ENCODE results near the gene ITGA3. TPM values are rescaled to one million over a fixed set of nuclear protein-coding genes. Genes with fewer than 3 reads are reported as not detected.

ITGA3 gene
- polyA plus RNA-seq, 1 experiment, result 184 TPM

DNA sequence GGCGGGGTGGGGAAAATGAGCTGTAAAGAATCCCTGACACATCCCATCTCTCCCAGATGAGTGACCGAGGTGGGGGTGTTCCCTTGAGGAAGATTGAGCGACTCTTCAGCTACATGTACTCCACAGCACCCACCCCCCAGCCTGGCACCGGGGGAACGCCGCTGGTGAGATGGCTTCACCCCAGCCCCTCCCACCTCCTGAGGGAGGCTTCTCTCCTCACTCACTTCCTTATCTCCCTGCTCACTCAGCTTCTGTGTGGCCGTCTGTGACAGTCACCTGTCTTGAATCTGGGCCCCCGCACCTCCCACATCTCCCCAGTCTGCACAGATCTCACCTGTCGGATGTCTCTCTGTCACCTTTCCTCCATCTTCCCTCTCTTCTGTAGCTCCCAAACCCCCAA is 52.6 kb downstream of the ITGA3 start:
- DNase-seq (ENCODE audit: low read depth), result no peak
- H3K27me3 ChIP-seq (ENCODE audit: control insufficient read depth, insufficient read depth, low read length), result no peaks in the 10 kb centered on the region
- POLR2A ChIA-PET, result no interaction called here
- no peak overlapping the region for H3K4me3 ChIP-seq (ENCODE audit: low read depth, low read length)
- H3K36me3 ChIP-seq (ENCODE audit: control insufficient read depth, insufficient read depth, low read length), result peaks cover 22% of the 10 kb centered on the region
- TF ChIP-seq, protein P1, sequence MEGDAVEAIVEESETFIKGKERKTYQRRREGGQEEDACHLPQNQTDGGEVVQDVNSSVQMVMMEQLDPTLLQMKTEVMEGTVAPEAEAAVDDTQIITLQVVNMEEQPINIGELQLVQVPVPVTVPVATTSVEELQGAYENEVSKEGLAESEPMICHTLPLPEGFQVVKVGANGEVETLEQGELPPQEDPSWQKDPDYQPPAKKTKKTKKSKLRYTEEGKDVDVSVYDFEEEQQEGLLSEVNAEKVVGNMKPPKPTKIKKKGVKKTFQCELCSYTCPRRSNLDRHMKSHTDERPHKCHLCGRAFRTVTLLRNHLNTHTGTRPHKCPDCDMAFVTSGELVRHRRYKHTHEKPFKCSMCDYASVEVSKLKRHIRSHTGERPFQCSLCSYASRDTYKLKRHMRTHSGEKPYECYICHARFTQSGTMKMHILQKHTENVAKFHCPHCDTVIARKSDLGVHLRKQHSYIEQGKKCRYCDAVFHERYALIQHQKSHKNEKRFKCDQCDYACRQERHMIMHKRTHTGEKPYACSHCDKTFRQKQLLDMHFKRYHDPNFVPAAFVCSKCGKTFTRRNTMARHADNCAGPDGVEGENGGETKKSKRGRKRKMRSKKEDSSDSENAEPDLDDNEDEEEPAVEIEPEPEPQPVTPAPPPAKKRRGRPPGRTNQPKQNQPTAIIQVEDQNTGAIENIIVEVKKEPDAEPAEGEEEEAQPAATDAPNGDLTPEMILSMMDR (IDR thresholded peaks at IDR 0.05; ENCODE audit: insufficient read depth, low read depth, low read length), result no peak
- CTCF ChIA-PET, result interaction anchor here (0.9 to 2.1 kb wide), 7 partner anchors 8 to 189 kb away, joined by 3 to 8 read pairs (median 4); no protein-coding TSS in a partner anchor

DNA sequence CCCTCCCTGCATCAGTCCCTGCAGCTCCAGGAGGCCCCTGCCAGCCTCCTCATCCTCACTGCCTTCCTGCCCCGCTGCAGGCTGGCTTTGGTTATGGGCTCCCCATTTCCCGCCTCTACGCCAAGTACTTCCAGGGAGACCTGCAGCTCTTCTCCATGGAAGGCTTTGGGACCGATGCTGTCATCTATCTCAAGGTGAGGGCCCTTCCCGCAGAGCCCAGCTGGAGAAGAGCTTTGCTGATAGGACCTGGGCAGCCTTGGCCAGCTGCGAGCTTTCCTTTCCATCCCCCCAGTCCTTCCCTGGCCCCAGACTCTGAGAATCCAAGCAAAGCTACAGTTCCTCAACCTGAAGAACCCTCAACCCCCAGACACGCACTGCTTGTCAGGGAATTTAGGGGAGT is 53.3 kb downstream of the ITGA3 start:
- TF ChIP-seq, protein P1 (IDR thresholded peaks at IDR 0.05; ENCODE audit: insufficient read depth, low read depth, low read length), result no peak
- H3K36me3 ChIP-seq (ENCODE audit: control insufficient read depth, insufficient read depth, low read length), result peaks cover 24% of the 10 kb centered on the region
- no peak overlapping the region for H3K4me3 ChIP-seq (ENCODE audit: low read depth, low read length)
- ChIA-PET CTCF (interaction anchor here (1.1 to 2.1 kb wide), 4 partner anchors 8 to 111 kb away, joined by 3 to 8 read pairs (median 4); partner anchors contain the start of gene PDK2), POLR2A (no interaction called here)
- no peak for DNase-seq (ENCODE audit: low read depth)
- H3K27me3 ChIP-seq (ENCODE audit: control insufficient read depth, insufficient read depth, low read length), result no peaks in the 10 kb centered on the region

DNA sequence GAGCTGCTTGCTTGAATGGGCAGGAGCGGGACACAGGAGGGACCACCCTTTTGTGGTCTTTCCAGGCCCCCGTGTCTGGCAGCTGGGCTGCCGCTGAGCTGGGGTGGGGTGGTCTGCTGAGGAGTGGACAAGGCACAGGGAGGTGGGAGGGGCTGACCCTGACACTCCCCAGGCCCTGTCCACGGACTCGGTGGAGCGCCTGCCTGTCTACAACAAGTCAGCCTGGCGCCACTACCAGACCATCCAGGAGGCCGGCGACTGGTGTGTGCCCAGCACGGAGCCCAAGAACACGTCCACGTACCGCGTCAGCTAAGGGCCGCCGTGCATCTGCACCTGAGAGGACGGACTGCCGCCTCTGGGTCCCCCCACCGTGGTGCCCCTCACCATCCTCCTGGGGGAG is 53.9 kb downstream of the ITGA3 start:
- Histone ChIP-seq H3K27me3 (ENCODE audit: control insufficient read depth, insufficient read depth, low read length) (no peaks in the 10 kb centered on the region), H3K36me3 (ENCODE audit: control insufficient read depth, insufficient read depth, low read length) (peaks cover 24% of the 10 kb centered on the region), H3K4me3 (ENCODE audit: low read depth, low read length) (no peak overlapping the region)
- DNase-seq (ENCODE audit: low read depth), result no peak
- POLR2A ChIA-PET, result no interaction called here
- TF ChIP-seq, protein P1 (IDR thresholded peaks at IDR 0.05; ENCODE audit: insufficient read depth, low read depth, low read length), result no peak
- CTCF ChIA-PET, result interaction anchor here (1.1 to 1.7 kb wide), 3 partner anchors 10 to 111 kb away, joined by 3 to 5 read pairs (median 3); partner anchors contain the start of gene PDK2

DNA sequence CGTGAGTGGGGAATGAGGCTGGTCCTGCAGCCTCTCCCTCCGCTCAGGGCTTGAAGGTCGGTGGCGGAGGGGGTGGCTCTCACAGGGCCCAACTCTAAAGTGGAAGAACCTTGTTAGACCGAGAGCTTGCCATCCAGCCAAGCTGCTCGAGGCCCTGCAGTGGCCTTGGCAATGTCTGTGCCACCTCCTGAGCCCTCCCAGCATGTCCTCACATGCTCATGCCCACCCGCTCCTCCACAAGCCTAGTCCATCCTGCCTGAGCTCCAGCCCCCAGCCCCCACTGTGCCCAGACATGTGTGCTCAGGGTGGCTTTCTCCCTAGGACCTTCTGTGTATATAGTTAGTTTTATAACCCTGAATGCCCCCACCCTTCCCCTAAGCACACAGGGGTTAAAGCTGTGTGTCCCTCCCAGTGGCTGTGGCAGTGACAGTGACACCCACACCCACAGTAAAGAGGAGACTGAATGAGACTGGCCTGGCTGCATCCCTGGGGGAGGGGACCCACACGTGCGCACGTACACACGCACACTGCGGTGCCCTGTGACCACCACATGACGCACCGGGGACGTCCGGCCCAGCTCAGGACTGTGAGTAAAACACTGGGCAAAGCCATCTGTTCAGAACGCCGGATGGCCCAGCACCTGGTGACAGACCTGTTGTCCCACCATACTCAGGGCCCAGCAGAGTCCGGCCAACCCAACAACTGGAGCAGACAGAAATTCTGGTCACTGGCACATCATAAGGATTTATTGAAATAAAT is 54.9 kb downstream of the ITGA3 start:
- H3K27me3 ChIP-seq (ENCODE audit: control insufficient read depth, insufficient read depth, low read length), result no peaks in the 10 kb centered on the region
- no peak overlapping the region for H3K4me3 ChIP-seq (ENCODE audit: low read depth, low read length)
- DNase-seq (ENCODE audit: low read depth), result no peak
- CTCF ChIA-PET, result interaction anchor here (1.0 to 9.0 kb wide), 7 partner anchors 10 to 186 kb away, joined by 4 to 53 read pairs (median 9); no protein-coding TSS in a partner anchor
- POLR2A ChIA-PET, result no interaction called here
- peaks cover 19% of the 10 kb centered on the region for H3K36me3 ChIP-seq (ENCODE audit: control insufficient read depth, insufficient read depth, low read length)
- TF ChIP-seq, protein P1 (IDR thresholded peaks at IDR 0.05; ENCODE audit: insufficient read depth, low read depth, low read length), result no peak
